HG03064 (cell line): ENCODE measurements around the gene HOXB8.

Source experiments
- ATAC-seq: cut with Tn5 transposase; IDR thresholded peaks from one replicate; pipeline ENCODE4 v1.9.1; 2021; ENCODE audit warnings: low read depth; ENCODE audit not compliant: unreplicated experiment

Gene HOXB8

GRCh38 chr17:48596735-48597527, 18.2 kb downstream of the HOXB8 start:
- no peak for ATAC-seq

GRCh38 chr17:48596000-48596734, 18.9 kb downstream of the HOXB8 start:
- ATAC-seq: no peak

GRCh38 chr17:48595278-48595999, 19.7 kb downstream of the HOXB8 start:
- ATAC-seq: no peak

GRCh38 chr17:48594538-48595277, 20.4 kb downstream of the HOXB8 start:
- ATAC-seq: no peak

- ATAC-seq: no peak
Observed at GRCh38 chr17:48593840-48594537, 21.1 kb downstream of the HOXB8 start.

- no peak for ATAC-seq
Observed at GRCh38 chr17:48593126-48593829, 21.8 kb downstream of the HOXB8 start, which contains the start of gene HOXB5. TSS of gene HOXB5 (minus strand) at chr17:48593779. CDS start at chr17:48593682, 97 bp downstream.

- ATAC-seq: no peak
Observed at GRCh38 chr17:48592577-48592976, 22.5 kb downstream of the HOXB8 start.

GRCh38 chr17:48592057-48592514, 23.0 kb downstream of the HOXB8 start:
- ATAC-seq: no peak

GRCh38 chr17:48591255-48592056, 23.6 kb downstream of the HOXB8 start:
- no peak for ATAC-seq

GRCh38 chr17:48590607-48591161, 24.4 kb downstream of the HOXB8 start:
- ATAC-seq: no peak

- ATAC-seq: no peak
Observed at GRCh38 chr17:48589831-48590606, 25.1 kb downstream of the HOXB8 start, which contains the start of gene HOXB3. TSS of gene HOXB3 (minus strand) at chr17:48590241. CDS start at chr17:48552474, 37,767 bp downstream.

- no peak for ATAC-seq
Observed at GRCh38 chr17:48589060-48589830, 25.8 kb downstream of the HOXB8 start.

- no peak for ATAC-seq
Observed at GRCh38 chr17:48588528-48588927, 26.6 kb downstream of the HOXB8 start.

GRCh38 chr17:48588074-48588415, 27.0 kb downstream of the HOXB8 start:
- no peak for ATAC-seq

GRCh38 chr17:48587276-48588073, 27.6 kb downstream of the HOXB8 start:
- no peak for ATAC-seq
